ENCODE data around the gene MAD1L1.

- TF ChIP-seq, protein P1, sequence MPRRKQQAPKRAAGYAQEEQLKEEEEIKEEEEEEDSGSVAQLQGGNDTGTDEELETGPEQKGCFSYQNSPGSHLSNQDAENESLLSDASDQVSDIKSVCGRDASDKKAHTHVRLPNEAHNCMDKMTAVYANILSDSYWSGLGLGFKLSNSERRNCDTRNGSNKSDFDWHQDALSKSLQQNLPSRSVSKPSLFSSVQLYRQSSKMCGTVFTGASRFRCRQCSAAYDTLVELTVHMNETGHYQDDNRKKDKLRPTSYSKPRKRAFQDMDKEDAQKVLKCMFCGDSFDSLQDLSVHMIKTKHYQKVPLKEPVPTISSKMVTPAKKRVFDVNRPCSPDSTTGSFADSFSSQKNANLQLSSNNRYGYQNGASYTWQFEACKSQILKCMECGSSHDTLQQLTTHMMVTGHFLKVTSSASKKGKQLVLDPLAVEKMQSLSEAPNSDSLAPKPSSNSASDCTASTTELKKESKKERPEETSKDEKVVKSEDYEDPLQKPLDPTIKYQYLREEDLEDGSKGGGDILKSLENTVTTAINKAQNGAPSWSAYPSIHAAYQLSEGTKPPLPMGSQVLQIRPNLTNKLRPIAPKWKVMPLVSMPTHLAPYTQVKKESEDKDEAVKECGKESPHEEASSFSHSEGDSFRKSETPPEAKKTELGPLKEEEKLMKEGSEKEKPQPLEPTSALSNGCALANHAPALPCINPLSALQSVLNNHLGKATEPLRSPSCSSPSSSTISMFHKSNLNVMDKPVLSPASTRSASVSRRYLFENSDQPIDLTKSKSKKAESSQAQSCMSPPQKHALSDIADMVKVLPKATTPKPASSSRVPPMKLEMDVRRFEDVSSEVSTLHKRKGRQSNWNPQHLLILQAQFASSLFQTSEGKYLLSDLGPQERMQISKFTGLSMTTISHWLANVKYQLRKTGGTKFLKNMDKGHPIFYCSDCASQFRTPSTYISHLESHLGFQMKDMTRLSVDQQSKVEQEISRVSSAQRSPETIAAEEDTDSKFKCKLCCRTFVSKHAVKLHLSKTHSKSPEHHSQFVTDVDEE (CRISPR knock-in tag; IDR thresholded peaks at IDR 0.05), result no peak
- TF ChIP-seq CREB5 (CRISPR knock-in tag; IDR thresholded peaks at IDR 0.05; ENCODE audit: low read depth) (no peak), ARNTL (CRISPR knock-in tag; IDR thresholded peaks at IDR 0.05; ENCODE audit: borderline replicate concordance, low read depth) (no peak), GLIS3 (CRISPR knock-in tag; IDR thresholded peaks at IDR 0.05) (no peak), PPARA (CRISPR knock-in tag; IDR thresholded peaks at IDR 0.05; ENCODE audit: borderline replicate concordance) (no peak)
Measured at GRCh38 chr7:2080060-2080387, 152.7 kb downstream of the MAD1L1 start.

All from SK-N-SH treated with all-trans-retinoic acid at 6 μM for 48 hours (cell line).